8988T (cell line): ENCODE results near the gene ST6GALNAC4.
A peak's percentile ranks its signal among the peaks of the same experiment; 100 is the strongest.

Experiments used
- DNase-seq: peaks from one replicate; pipeline ENCODE4 v3.0.0; 2011

ST6GALNAC4 gene

DNA sequence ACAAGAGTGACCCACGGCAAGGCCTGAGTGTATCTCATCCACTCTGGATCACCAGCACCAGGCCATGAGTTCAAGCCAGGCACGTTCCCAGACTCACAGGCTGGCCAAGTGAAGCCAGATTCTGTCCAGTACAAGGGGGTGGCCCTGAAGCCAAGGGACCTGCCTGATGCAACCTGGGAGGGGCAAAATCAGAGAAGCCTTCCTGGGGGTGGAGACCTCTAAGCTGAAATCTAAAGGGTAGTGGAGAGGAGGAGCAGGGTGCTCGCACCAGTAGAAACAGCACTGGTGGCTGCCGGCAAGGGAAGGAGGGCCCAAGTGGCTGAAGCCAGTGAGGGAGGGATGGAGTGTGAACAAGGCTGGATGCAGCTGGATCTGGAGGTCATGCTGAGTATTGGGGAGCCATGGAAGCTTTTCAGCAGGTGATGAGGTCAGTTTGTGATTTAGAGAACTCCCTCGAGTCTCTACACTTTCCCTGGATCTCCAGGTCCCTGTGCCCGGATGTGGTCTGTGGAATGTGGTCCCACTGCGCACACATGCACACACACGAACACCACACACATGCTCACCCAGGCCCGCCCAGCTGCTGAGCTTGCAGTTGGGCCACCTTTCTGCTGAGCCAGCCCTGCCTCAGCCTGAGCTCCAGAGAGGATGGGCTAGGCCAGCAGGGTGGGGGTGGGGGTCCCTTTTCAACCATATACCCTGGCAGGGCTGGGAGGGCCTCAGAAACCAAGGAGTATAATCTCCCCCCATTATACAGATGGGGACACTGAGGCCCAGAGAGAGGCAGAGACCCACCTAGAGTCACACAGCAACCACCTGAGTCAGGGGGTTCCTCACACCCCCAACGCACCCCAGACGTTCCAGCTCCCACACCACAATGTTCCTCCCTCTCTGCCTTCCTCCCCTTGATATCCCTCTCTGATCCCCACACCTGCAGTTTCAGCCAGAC lies 12.1 kb upstream of the ST6GALNAC4 start:
- no peak for DNase-seq

DNA sequence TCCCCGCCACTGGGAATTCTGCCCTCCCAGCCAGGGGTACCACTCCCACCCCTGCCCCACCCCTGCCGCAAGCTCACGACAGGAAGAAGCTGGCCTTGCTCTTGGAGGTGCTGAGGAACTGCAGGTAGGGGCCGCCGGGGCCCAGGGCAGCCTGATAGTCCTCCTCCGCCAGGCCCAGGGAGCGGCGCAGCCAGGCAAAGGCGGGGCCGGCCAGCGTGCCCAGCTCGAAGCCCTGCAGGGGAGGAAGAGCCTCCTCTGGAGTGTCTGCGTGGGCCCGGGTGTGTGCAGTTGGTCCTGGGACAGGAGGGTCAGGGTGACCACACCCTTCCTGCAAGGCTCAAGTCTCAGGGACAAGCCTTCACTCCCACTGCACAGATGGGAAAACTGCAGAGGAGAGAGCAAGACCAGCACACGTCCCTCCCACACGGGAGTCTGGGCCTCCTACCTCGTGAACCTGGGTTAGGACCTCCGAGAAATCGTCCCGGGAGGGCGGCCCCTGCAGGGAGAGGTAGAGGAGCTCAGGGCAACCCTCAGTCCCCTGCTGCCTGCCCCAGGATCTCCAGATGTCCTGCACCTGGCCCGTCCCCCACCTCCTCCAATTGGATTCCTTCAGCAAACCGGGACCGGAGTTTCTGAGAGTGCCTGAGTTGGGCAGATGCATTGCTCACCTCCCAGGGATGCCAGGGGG lies 11.3 kb upstream of the ST6GALNAC4 start:
- no peak for DNase-seq

- no peak for DNase-seq
Observed at GRCh38 chr9:127927201-127927987, 10.6 kb upstream of the ST6GALNAC4 start.

GRCh38 chr9:127926906-127927200 lies 10.0 kb upstream of the ST6GALNAC4 start:
- DNase-seq: no peak

DNA sequence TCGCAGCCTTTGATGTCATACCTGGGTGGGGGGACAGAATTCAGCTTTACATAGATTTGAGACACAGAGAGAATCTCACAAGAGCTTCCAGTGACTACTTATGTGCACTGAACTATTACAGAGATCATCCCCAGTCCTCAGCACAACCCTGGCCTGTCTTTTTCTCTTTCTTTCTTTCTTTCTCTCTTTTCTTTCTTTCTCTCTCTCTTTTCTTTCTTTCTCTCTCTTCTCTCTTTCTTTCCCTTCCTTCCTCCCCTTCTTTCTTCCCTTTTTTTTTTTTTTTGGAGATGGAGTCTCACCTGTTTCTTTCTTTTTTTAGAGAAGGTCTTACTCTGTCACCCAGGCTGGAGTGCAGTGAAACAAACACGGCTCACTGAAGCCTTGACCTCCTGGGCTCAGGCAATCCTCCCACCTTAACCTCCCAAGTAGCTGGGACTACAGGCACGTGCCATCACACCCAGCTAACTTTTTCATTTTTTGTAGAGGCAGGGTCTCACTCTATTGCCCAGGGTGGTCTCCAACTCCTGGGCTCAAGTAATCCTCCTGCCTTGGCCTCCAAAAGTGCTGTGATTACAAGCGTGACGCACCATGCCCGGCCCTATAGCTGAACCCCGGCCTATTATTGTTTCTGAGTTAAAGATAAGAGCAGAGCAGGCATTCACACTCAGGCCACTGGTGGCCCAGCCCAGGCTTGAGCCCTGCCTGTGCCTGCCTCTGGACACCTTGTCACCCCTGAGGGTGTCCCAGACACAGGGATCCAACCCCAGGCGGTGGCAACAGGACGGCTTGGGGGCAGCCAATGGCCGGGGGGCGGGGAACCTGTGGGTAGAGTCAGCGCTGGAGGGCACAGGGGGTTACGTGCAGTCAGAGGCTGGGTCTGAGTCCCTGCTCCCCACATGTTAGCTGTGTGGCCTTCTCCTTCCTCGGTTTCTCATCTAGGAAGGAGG lies 9.4 kb upstream of the ST6GALNAC4 start:
- no peak for DNase-seq

DNA sequence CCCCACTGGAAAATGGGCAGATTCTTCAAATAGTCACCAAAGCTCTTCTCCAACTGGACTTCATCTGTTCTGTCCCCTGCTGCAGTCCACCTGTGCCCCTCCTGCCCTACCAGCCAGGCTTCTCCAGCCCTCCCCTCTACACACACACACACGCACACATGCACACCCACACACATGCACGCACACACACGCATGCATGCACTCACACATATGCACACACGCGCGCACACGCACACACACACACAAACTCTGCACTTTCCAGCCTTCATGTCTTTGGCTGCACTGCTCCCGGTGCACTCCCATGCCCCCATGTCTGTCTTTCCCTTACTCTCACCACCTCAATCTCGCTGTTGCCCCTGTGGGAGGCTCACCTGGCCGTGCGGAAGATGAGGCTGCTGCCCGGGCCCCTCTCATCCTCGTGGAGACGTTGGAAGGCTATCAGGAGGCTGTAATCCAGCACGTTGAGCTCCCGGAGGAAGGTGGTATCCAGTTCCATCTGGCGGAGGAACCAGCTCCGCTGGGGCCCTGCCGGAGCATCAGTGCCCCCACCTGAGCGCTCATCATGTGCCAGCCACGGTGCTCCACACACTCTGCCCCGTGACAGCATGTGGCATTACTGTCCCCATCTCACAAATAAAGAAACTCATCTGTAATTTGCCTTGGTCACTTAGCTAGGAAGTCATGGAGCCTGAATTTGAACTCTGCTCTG lies 8.0 kb upstream of the ST6GALNAC4 start:
- no peak for DNase-seq

DNA sequence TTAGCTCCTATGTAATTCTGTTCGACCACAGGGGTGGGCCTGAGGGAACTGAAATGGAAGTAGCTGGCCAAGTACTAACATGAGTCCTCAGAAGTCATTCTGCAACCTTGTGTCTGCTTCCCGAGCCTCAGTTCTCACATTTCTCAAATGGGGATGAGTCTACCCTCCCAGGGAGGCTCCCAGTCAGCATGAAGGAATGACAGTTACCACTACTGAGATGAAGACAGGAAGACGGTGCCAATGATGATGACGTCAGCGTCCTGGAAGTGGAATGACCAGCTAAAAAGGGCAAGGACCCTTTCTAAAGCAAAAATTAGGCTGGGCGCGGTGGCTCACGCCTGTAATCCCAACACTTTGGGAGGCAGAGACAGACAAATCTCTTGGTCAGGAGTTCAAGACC lies 6.9 kb upstream of the ST6GALNAC4 start:
- peak; percentile 96 for DNase-seq

- DNase-seq: no peak
Observed at GRCh38 chr9:127923046-127923445, 6.2 kb upstream of the ST6GALNAC4 start.

DNA sequence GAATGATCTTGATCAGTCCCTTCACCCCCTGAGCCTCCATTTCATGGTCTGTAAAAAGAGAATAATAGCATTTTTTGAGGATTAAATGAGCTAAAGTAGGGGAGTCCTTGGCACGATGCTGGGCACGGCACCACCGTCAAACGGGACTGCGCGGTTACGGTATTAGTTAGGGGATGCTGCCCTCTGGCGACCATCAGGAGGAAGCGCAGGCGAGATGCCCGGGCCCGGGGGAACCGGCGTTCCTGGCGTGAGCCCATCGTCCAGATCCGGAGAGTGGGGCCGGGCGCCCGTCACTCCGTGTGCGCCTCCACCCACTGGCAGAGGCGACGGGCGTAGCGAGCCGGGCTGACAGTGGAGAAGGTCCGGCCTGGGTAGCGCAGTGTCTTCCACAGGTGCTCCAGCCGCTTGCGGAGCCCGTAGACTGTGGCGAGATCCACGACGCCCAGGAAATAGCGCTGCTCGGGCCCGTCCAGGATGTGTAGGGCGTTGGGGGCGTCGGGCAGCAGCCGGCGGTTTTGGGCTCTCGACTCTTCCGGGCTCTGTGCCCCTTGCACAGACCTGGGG lies 4.8 kb upstream of the ST6GALNAC4 start:
- peak; percentile 75 for DNase-seq

- DNase-seq: no peak
Observed at GRCh38 chr9:127920794-127921193, 4.0 kb upstream of the ST6GALNAC4 start.

DNA sequence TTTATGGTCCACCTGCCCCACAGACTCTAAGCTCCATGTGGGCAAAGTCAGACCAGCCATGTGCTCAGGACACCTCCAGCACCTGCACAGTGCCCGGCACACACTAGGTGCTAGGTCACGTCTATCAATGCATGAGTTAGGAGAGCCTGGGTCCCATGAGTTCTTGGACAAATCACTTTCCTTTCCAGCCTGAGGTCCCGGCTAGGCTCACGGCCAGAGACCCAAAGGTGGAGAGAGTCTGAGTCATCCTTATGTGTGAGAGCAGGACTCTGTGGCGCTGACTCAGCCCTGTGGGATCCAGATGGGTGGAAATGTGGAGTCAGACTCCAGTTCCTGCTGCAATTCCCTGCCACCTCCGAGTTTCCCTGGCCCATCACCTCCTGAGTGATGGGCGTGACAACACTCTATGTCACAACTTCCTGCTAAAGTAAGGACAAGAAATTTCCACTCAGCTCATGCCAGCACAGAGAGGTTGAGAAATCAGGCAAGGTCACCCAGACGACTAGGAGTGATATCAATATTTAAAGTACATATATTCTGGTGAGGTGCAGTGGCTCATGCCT lies 2.5 kb upstream of the ST6GALNAC4 start:
- peak; percentile 86 for DNase-seq

- no peak for DNase-seq
Observed at GRCh38 chr9:127918183-127919107, 1.6 kb upstream of the ST6GALNAC4 start.

DNA sequence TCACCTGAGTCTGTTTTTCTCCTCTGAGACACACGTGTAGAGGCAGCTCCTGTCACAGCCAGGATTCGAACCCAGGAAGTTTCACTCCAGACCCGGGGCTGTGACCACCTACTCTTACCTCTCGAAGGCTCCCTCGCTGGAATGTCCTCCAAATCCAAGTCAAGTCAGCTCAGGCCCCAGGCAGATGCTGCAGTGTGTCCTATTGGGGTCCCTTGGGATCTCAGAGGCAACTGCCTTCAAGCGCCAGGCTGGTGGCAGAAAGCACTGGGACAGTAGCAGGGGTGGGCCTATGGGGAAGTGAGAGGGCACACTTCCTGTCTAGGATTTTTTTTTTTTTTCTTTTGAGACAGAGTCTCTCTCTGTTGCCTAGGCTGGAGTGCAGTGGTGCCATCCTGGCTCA lies 762 bp upstream of the ST6GALNAC4 start:
- DNase-seq: no peak

- DNase-seq: no peak
Observed at GRCh38 chr9:127915801-127916719, 781 bp downstream of the ST6GALNAC4 start.

- DNase-seq: no peak
Observed at GRCh38 chr9:127915325-127915752, 1.5 kb downstream of the ST6GALNAC4 start.

- no peak for DNase-seq
Observed at GRCh38 chr9:127913682-127914081, 3.2 kb downstream of the ST6GALNAC4 start.

GRCh38 chr9:127912882-127913281 lies 4.0 kb downstream of the ST6GALNAC4 start:
- DNase-seq: no peak

DNA sequence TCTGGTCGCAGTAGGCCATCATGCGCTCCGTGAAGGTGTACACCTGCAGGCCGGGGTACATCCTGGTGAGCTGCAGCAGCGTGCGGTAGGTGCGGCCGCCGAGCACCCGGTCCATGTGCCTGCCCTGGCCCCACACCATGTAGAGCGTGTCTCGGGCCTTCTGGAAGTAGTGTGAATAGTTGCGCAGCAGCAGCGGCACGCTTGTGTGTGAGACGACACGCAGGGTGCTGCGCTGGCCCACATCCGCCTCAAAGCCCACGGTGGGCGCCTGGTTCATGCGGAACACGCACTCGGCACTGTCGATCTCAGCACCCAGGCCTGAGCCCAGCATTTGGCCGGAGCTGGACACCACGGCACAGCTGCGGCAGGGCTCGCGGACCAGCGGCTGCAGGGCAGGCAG lies 4.5 kb downstream of the ST6GALNAC4 start:
- no peak for DNase-seq
